G401 (cell line): ENCODE data around the gene JARID2. TPM values are rescaled to one million over a fixed set of nuclear protein-coding genes. Genes with fewer than 3 reads are reported as not detected.

ENCODE experiments used
- DNase-seq: peaks from one replicate; pipeline ENCODE4 v3.0.0-alpha.2; 2015; ENCODE audit warnings: low spot score
- in situ Hi-C: cut with HindIII; loops from 2 replicates; pipeline ENCODE4 v1.10.0; 2016; ENCODE audit warnings: low sequenced_read_pairs, mixed read lengths
- total RNA-seq: library from RNA; depleted of rRNA; stranded (reverse); fragments of >200 nt; shearing (Covaris generic); gene quantifications from 2 replicates; pipeline ENCODE4 v1.2.3, GENCODE V29; 2014

JARID2 gene
- total RNA-seq, 1 experiment from 2014 or later: 5.7 TPM

DNA sequence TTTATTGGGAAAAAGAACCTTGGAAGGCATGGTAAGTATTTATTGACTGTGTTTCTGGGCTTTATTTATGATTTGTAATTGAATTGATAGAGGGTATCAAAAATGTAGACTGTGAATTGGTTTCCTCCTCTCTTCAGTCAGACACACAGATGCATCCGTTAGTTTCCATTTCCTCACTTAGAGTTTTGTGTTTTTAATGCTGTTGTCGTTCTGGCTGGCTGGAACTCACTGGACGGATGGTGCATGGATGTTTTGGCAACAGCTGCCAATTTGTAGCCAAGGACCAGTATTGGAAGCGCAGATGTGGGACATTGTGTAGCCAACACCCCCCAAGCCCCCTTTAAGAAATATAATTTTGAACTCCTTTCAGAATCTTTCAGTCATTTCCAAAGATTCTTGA lies 134.5 kb downstream of the JARID2 start:
- DNase-seq: no peak
- in situ Hi-C loops: no loop called here

DNA sequence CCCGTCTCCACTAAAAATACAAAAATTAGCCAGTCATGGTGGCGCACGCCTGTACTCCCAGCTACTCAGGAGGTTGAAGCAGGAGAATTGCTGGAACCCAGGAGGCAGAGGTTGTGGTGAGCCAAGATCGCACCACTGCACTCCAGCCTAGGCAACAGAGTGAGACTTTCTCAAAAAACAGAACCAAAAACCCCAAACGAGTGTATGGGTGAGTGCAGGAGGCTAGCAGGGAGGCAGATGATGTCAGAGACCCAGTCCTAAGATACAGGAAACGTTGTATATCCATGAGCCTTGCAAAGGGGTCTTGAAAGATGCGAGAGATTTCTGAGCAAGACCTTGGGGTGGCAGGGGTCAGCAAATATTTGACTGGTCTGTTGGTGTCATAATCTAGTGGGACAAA lies 136.2 kb downstream of the JARID2 start:
- in situ Hi-C loops: no loop called here
- no peak for DNase-seq

DNA sequence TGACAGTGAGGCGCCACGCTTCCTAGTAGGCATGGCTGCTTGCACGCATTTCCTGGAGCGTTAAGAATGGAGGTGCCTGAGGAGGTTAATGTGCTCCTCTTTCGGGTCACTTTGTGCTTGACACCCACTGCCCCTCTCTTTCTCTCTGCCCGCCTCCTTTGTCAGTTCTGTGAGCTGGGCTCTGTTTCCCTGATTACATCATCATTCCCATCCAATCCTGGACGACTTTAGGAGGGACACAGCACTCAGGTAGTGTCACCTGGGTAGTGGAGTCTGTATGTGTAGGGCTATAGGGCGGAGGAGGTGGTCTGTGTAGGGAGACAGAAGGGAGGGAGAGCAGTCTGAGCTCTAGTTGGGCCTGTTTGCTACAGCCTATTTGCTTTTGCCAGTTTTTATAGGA lies 136.8 kb downstream of the JARID2 start:
- DNase-seq: no peak
- in situ Hi-C loops: no loop called here

DNA sequence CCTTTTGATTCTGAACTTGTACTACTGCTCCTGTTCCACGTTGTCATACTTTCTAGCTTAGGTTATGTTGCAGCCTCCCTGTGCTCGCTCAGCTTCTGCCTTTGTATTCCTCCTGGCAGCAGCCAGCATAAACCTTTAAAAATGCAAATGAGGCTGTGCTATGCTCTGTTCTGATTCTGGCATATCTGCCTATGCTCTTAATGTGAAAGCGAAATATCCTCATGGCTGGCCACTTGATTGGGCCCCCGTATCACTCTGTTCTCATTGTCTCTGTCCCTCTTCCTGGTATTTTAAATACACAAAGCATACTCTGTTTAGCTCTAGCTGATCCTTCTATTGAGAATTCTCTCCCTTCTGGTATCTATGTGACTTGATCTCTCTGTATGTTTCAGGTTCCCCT lies 139.0 kb downstream of the JARID2 start:
- DNase-seq: peak; percentile 54
- in situ Hi-C loops: no loop called here

DNA sequence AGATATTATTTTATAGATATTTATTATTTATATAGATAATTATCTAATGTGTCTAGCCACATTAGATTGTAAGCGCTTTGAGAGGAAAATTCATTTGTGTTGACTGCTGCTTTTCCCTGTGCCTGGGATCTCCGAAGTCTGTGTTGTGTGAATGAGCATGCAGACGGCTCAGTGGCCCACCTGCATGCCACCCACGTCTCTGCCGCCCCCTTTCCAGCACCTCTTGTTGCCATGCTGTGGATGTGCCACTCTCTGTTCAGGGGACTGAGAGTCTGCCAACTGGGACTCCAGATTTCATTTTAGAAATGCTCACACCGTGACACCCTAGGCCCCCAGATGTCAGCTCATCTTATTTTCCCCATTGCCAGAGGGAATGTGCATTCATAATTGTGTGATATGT lies 139.7 kb downstream of the JARID2 start:
- in situ Hi-C loops: no loop called here
- no peak for DNase-seq

DNA sequence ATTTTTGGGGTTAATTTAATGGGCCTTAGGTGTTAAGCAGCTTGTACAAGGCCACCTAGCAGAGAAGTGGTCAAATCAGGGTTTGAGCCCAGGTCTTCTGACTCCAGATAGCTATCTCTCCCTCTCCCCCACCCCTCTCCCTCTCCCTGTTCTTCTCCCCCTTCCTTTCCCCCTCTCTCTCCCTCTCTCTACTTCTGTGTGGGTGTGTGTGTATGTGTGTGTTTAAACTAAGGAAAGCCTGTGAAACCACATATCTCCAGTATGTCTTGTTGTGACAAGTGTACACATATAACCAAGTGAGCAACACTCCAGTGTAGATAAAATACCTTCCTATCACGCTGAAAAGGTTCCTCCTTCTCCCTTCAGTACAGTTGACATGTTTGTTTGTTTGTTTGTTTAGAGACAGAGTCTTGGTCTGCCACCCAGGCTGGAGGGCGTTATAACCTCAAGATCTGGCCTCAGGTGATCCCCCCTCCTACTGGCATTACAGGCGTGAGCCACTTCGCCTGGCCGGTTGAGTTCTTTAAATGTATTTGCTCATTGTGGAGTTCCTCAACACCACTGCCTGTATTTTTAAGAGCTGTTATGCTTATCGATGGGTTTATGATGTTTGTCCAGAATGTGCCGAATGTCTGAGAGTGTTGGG lies 140.4 kb downstream of the JARID2 start:
- in situ Hi-C loops: no loop called here
- DNase-seq: no peak

DNA sequence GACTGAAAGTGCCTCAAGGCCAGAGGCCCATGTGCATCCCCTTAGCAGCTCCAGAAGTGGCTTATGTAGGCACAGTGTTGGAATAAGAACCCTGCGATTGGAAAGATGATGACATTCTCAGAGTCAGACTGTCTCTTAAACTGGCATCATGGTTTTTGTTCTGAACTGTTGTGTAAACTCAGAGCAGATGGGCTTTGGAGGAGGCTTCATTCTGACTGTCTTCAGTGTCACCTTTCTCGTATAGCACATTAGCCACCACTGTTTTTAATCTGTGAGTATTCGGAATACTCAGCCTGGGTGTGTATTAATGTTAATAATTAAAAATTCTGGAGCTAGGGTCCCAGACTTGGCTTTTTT lies 140.9 kb downstream of the JARID2 start:
- no peak for DNase-seq
- in situ Hi-C loops: no loop called here

DNA sequence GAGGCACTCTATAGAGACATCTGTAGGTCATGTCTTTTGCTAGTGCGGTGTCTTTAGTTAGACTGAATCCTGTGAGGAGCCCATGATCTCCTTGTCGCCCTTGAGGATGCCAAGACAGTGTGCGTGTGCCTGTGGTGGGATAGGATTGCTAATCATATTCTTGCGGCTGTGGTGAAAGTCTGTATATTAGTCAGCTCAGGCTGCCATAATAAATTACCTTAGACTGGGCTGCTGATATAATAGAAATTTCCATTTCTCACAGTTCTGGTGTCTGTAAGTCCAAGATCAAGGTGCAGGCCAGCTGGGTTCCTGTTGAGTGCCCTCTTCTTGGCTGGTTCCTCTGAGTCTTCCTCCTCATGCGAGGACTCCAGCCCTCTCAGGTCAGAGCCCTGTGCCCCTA lies 141.2 kb downstream of the JARID2 start:
- no peak for DNase-seq
- in situ Hi-C loops: no loop called here

DNA sequence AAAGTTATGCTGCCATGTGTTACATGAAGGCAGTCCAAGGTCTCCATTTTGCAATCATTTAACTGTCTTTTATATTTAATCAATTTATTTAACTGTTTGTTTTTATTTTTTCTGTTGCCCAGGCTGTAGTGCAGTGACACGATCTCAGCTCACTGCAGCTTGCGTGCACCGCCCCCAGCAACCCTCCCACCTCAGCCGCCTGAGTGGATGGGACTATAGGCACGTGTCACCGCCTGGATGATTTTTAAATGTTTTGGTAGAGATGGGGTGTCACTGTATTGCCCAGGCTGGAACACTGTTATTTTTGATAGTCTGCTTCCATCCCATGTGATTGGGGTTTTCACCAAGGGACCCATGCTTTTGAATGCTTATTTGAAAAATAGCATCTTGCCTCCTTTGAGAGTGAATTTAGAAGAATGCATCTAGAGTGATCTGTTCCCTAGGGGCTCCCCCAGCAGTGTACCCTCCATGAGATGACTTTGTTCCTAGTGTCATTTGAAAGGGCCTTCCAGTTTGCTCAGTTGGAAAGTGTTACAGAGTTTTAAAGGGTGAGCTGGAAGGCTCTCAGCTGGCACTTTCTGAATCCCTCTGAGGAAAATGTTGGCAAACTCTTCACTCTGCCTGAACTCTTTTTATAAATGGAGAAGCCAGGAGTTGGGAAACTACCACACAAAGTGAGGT lies 143.4 kb downstream of the JARID2 start:
- DNase-seq: peak; percentile 46
- in situ Hi-C loops: no loop called here

DNA sequence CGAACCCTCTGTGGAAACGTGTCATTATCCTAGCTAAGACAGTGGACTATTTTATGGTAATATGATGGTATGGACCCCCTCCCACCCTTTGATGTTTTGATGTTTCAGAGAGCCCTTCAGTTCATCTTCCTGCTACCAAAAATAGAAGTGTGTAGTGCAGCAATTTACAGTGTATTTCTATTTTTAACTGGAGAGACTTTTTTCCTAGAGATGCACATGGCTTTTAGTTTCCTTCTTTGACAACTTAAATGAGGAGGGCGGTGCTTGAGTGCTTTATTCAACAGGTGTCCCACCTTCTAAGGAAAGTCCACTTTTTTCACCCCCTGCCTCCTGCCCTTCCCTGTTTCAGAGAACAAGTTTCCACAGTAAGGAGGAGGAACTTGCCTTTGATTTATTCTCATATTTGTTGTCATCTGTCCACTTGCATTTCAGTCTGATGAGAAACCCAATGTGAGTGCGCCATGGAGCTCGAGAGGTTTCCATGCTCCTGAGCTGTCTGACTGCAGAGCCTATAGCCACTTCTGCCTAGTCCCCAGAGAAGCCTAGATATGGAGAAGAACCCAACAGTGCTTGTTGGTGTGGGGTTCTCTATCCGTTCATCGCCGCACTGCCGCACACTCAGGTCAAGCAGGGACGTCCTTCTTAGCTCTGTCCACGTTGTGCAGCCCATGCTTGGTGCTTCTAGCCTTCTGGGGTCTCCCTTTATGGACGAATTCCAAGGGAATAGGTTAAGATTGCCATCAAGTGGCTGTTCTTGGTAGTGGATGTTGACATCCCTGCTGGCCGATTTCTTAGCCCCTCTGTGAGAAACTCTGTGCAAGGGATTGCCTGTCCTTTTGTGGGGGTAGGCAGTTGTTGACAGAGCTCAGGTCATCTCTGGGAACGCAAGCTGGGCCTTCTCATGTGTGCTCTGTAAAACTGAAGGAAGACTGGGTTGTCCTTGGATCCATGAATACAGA lies 144.2 kb downstream of the JARID2 start:
- in situ Hi-C loops: no loop called here
- peak; percentile 54 for DNase-seq

DNA sequence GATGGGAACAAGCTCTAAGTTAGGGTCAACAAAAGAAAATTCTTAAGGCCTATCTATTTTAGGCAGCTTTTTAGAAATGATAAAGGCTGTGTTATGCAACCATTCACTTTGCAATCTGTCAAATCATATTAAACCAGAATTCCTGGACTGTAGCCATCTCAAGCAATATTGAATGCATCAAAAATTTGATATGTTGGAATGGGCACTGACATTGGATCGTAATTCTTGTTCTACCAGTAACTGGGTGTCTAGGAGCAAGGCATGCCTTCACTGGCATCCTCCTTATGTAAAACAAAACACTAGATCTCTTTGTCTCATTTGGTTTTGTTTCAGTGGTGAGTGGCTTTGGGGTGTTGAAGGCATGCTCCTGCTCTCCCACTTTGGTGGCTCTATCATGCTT lies 145.6 kb downstream of the JARID2 start:
- no peak for DNase-seq
- in situ Hi-C loops: no loop called here

DNA sequence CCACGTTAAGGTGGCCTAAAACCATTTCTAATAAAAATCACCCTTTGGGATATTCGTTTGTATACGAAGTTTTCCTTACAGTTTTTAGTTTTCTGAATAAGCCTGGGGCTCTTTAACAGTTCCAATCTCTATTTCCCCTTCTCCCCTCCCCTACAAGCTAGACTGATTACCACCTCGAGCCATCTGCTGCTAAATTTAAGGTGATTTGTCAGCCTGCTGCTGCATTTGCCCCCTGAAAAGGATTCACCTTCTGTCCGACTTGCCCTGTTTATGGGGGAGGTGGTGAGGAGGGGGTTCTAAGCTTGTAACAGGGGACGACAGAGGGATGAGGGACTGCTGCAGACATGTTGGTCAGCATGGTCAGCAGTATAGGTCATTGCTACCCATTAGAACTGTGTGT lies 146.3 kb downstream of the JARID2 start:
- in situ Hi-C loops: no loop called here
- peak; percentile 53 for DNase-seq

DNA sequence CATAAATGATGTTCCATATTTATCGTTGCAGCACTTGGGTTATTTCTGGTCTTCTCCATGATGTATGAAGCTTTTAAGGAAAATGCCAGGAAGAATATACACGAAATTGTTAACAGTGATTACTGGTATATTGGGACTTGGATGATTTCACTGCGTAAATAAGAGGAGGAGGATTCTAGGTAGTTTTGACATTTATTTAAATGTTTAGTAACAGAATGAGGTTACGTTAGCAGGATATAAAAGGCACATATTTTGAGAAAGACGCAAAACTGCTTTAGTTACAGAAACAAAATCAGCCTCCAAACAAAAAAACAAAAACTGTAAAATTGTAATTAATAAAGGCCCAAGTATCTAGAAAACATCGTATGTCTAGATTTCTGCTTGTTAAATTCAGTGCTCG lies 147.7 kb downstream of the JARID2 start:
- in situ Hi-C loops: no loop called here
- no peak for DNase-seq

DNA sequence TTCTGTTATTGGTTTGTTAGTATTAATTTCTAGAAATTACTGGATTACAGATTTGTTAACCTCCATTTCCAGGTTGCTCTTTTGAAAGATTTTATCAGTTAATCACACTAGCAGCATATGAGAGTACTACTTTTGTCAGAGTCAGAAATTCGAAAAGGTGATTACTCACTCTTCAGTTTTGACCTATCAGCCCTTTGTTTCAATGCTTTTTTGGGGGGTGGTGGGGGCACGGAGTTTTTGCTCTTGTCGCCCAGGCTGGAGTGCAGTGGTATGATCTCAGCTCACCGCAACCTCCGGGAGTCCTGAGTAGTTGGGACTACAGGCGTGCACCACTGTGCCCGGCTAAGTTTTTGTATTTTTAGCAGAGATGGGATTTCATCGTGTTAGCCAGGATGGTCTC lies 149.2 kb downstream of the JARID2 start:
- in situ Hi-C loops: no loop called here
- no peak for DNase-seq

DNA sequence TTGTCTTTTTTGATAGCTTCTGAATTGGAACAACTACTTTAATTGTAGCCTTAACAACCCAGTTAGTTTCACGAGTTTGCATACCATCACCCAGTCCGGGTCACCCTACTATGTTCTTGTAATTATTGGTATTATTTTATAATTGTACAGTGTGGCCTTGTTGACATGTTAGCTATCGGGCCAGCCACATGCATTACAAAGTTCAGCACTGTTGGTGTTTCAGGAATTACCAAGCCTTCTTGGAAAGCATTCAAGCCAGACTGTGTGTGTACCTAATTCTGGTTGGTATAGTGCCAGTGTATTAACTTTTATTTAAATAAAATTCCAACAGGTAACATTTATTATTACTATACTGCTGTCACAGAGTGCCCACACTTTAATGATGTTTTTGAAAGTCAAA lies 150.9 kb downstream of the JARID2 start:
- no peak for DNase-seq
- in situ Hi-C loops: no loop called here

DNA sequence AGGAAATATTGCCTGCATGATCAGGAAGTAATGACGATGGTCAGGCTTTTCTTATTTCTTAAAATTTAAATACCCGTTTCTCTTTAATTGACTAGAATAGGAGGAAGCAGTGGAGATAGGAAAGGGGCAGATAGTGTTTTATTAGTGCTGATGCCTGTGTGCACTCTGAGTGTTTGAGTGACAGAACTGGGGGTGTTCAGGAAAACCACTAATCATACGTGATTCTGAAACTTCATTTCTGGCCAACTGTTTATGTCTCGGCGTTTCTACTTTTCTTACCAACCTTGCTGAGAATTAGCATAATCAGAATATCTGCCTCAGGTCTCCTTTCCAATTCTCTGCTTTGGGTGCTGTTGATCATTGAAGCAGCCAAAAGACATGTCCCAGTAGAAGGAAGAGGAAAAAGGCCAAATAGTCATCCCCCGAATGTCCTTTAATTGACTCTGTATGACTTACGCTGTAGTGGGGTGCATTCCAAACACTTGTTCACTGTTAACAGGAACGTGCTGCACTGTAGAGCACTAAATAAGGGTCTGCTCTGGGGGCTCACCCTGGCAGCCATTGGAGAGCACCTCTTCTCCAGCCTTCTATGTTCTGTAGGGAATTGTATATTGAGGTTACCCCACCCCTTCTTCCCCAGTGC lies 152.9 kb downstream of the JARID2 start:
- in situ Hi-C loops: no loop called here
- no peak for DNase-seq

DNA sequence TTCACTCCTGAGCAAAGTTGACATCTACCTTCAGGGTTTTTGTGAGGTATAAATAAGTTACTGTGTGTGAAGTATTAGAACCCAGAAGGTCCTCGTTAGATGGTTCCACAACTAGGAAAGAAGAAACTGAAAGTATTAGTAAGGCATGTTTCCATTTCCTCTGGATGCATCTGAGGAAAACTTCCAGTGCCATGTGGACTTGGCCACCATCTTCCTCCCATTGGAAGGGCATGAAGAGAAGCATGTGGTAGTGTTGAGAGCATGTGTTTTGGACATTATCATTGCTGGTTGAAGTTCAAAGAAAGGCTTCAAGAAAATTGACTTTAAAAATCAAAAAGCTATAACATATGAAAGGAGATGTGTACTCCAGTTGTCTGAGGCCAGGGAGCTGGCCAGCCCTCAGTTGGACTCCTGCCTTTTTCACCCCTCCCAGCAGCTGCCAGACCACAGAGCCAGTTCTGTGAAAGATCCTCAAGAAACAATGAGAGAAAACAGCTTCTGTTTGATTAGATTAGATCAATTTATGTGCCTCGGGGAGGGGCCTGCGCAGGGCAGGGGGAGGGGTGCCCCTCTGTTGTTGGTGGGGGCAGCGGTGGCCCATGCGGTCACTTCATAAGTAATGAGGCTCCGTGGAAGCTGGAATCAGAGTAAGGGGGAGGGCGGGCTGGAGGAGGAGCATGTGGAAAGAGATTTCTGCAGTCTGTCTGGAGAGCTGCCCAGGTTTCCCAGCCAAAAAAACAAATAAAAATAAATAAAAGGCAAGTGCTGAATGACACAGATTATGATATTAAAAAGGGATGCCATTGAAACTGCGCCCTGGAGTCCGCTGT lies 154.0 kb downstream of the JARID2 start:
- in situ Hi-C loops: no loop called here
- DNase-seq: peak; percentile 83

DNA sequence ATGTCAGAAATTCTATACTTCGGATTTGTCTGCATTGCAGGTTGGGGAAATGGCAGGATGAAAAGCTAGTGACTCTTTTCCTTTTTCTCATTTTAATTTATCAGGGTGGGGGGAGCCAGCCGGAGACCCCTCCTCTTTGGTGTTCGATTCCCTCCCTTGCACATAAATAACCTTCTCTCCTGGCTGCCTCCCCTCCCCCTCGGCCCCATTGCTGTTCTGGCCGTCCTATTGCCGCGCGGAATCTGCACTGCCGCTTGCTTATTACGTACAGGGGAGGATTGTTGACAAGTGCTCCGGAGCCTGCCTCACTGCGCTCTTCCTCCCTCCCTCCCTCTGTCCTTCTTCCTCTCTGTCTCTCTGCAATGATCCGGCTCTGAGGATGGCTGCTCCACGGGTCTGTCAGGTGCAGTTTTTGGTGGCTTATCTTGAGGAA lies 154.7 kb downstream of the JARID2 start:
- DNase-seq: peak; percentile 94
- in situ Hi-C loops: no loop called here

DNA sequence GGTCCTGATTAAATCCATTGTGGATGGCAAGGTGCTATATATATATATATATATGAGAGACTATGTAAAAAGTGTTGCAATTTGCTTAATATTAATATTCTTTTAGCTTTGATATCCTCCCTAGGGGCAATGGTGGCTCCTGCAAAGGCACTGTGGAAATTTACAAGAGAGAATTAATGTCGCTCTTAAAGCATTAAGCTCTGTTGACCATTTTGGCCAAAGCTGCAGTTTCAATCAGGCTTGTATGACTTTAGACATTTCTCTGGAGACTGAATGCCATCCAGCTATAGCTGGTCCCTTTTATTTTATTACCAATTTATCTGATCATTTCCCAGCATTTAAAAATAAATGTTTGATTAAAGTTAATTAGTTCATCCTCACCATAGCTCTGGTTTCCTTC lies 155.3 kb downstream of the JARID2 start:
- in situ Hi-C loops: no loop called here
- peak; percentile 65 for DNase-seq
